ENCODE results near the gene RBM17. TPM values are rescaled to one million over a fixed set of nuclear protein-coding genes. Genes with fewer than 3 reads are reported as not detected.

Gene RBM17
- total and polyA plus RNA-seq, 2 of the 4 experiments (the other 2 are of a cell fraction) = 24.6 to 56.7 TPM

- TF ChIP-seq POLR2A (IDR thresholded peaks at IDR 0.05; ENCODE audit: low read depth, low read length) = peak; percentile 42; the same call in 1 of the 2 replicates
- no peak for TF ChIP-seq NFE2L2 (IDR thresholded peaks at IDR 0.05; ENCODE audit: low read depth, low read length)
- peak; percentile 54 for TF ChIP-seq FOS (IDR thresholded peaks at IDR 0.05; ENCODE audit: low read depth, low read length)
- no peak for TF ChIP-seq SMC3 (IDR thresholded peaks at IDR 0.05; ENCODE audit: low read depth, low read length)
Observed at GRCh38 chr10:6136215-6137201, 47.7 kb downstream of the RBM17 start (continued).

- no peaks in the 10 kb centered on the region for H3K36me3 ChIP-seq (ENCODE audit: control insufficient read depth, insufficient read depth, low read length)
- no peak overlapping the region for H4K91ac ChIP-seq (ENCODE audit: insufficient read depth, low read depth, low read length)
- no peak for ATAC-seq (ENCODE audit: low read depth)
- H2BK15ac ChIP-seq (ENCODE audit: low read depth, low read length) = 0 out of 3 replicates have a peak overlapping the region, but pooled peaks have one; percentile 55
- H4K8ac ChIP-seq (ENCODE audit: low read depth in 2 of 2, low read length in 2 of 2) = no peak overlapping the region
- in situ Hi-C loops (cut with MboI; ENCODE audit: low sequenced_read_pairs) = loop anchor here (25.0 kb wide), 1 partner anchor 624 kb away; no protein-coding TSS in a partner anchor
- H3K9me3 ChIP-seq (ENCODE audit: control insufficient read depth, insufficient read depth, low read length) = no peaks in the 10 kb centered on the region
- H3K23ac ChIP-seq (ENCODE audit: low read depth, low read length) = no peak overlapping the region
- H3K56ac ChIP-seq (ENCODE audit: extremely low read depth, insufficient read depth, low read length) = no peak overlapping the region
- POLR2A ChIA-PET (ENCODE audit: unreplicated experiment) = no interaction called here
- peaks cover 0 to 8% of the 10 kb centered on the region in 2 experiments; a peak in 2 of 4 replicates for H3K79me1 ChIP-seq (ENCODE audit: low read depth in 1 of 2, low read length in 2 of 2)
- H3K14ac ChIP-seq (replicated peaks; ENCODE audit: low read depth, low read length) = no peak overlapping the region
- H2BK120ac ChIP-seq (ENCODE audit: low read depth, low read length) = no peak overlapping the region
- H2AK9ac ChIP-seq (replicated peaks; ENCODE audit: low read depth, low read length, poor library complexity) = no peak overlapping the region
- CTCF ChIA-PET = no interaction called here
- 0 out of 2 replicates have a peak, but pooled peaks cover 3% of the 10 kb centered on the region for H4K20me1 ChIP-seq (ENCODE audit: insufficient read depth, low read length)
- H3K27me3 ChIP-seq (ENCODE audit: control insufficient read depth, insufficient read depth, low read length) = no peaks in the 10 kb centered on the region
- no peak overlapping the region; the same call in 1 of the 2 replicates for H3K4ac ChIP-seq (ENCODE audit: low read depth, low read length)
- BruUV-seq (replicated peaks) = no TSS peak
- no peak overlapping the region for H2AFZ ChIP-seq (replicated peaks; ENCODE audit: low read length, poor library complexity)
- no peak overlapping the region for H2BK20ac ChIP-seq (ENCODE audit: low read depth, low read length)
- H3K4me2 ChIP-seq (ENCODE audit: low read depth, low read length) = no peak overlapping the region
- H3K9me1 ChIP-seq (ENCODE audit: insufficient read depth, low read length) = peaks cover 17% of the 10 kb centered on the region
- no peak overlapping the region for H3K18ac ChIP-seq (ENCODE audit: low read depth, low read length)
- H3K4me3 ChIP-seq (ENCODE audit: insufficient read depth, low read depth, low read length) = no peak overlapping the region
- no peak overlapping the region for H3K9ac ChIP-seq (ENCODE audit: low read depth, low read length)
- no peak overlapping the region for H2BK5ac ChIP-seq (ENCODE audit: low read depth, low read length, poor library complexity, severe bottlenecking)
- H2AK5ac ChIP-seq (ENCODE audit: low read depth, low read length) = peak overlapping the region; percentile 75
- TF ChIP-seq MXI1 (IDR thresholded peaks at IDR 0.05; ENCODE audit: borderline replicate concordance, low read depth, low read length) (no peak), RCOR1 (IDR thresholded peaks at IDR 0.05; ENCODE audit: insufficient replicate concordance, low read length) (no peak), ELK1 (IDR thresholded peaks at IDR 0.05; ENCODE audit: borderline replicate concordance, low read depth, low read length) (no peak), CEBPB (IDR thresholded peaks at IDR 0.05; ENCODE audit: low read depth, low read length) (no peak), MAFK (IDR thresholded peaks at IDR 0.05; ENCODE audit: low read depth, low read length) (no peak), NFE2L2 (IDR thresholded peaks at IDR 0.05; ENCODE audit: low read depth, low read length) (no peak), MAZ (IDR thresholded peaks at IDR 0.05; ENCODE audit: borderline replicate concordance, low read depth, low read length) (no peak)
- DNase-seq = no peak
- H4K5ac ChIP-seq (ENCODE audit: low read depth, low read length) = no peak overlapping the region
- 80% methylated on average over 1 of the region's 11 CpGs; no CpG with 5 or more reads in 1 of the 2 experiments for WGBS, 2 experiments (ENCODE audit: extremely low coverage in 2 of 2, insufficient read length in 1 of 2)
- peaks cover 23% of the 10 kb centered on the region for H3K4me1 ChIP-seq (ENCODE audit: control insufficient read depth, insufficient read depth, low read length)
- dilution Hi-C loops (cut with HindIII; ENCODE audit: low sequenced_read_pairs, unreplicated experiment) = no loop called here
- intact Hi-C loops (cut with micrococcal nuclease) = no loop called here
- no peak overlapping the region for H3K27ac ChIP-seq (ENCODE audit: insufficient read depth, low read length)
Observed at GRCh38 chr10:6138456-6138855, 49.6 kb downstream of the RBM17 start.

Measured in IMR-90 (cell line).